ENCODE results near the gene WFDC10B. TPM values are rescaled to one million over a fixed set of nuclear protein-coding genes. Genes with fewer than 3 reads are reported as not detected.
A peak's percentile ranks its signal among the peaks of the same experiment; 100 is the strongest.
"Not testable (repeated sequence)": the region's sequence is repeated elsewhere in the genome, so short reads cannot be mapped to it uniquely, and the experiment has no call there.

Gene WFDC10B
- total RNA-seq, 1 donor: not detected

GRCh38 chr20:45732199-45732598 lies 27.4 kb upstream of the WFDC10B start:
- TF ChIP-seq CTCF (IDR thresholded peaks at IDR 0.05; ENCODE audit: insufficient read depth, low read length): no peak
- no peak for DNase-seq (ENCODE audit: low read depth)
- H3K4me3 ChIP-seq (ENCODE audit: low read depth, low read length): no peak overlapping the region

- TF ChIP-seq CTCF (IDR thresholded peaks at IDR 0.05; ENCODE audit: insufficient read depth, low read length): no peak
- peak; percentile 2 for DNase-seq (ENCODE audit: low read depth)
These were observed 22.2 kb upstream of the WFDC10B start for GRCh38 chr20:45727044-45727443.

GRCh38 chr20:45725134-45725533 lies 20.3 kb upstream of the WFDC10B start:
- TF ChIP-seq CTCF (IDR thresholded peaks at IDR 0.05; ENCODE audit: insufficient read depth, low read length): no peak
- no peak for DNase-seq (ENCODE audit: low read depth)
- no peak overlapping the region for H3K4me3 ChIP-seq (ENCODE audit: low read depth, low read length)

More at GRCh38 chr20:45727044-45727443, 22.2 kb upstream of the WFDC10B start:
- no peak overlapping the region for H3K4me3 ChIP-seq (ENCODE audit: low read depth, low read length)

GRCh38 chr20:45722047-45722446 lies 17.2 kb upstream of the WFDC10B start, which contains the start of gene SPINT4:
Gene SPINT4 (plus strand): TSS chr20:45722347. CDS start chr20:45722368, 21 bp downstream.
- no peak for DNase-seq (ENCODE audit: low read depth)
- H3K4me3 ChIP-seq (ENCODE audit: low read depth, low read length): no peak within 1 kb of the TSS
- no peak for TF ChIP-seq CTCF (IDR thresholded peaks at IDR 0.05; ENCODE audit: insufficient read depth, low read length)

- not testable (repeated sequence) for H3K4me3 ChIP-seq (ENCODE audit: low read depth, low read length); DNase-seq (ENCODE audit: low read depth)
These were observed 11.4 kb upstream of the WFDC10B start for GRCh38 chr20:45716141-45716688.

- DNase-seq (ENCODE audit: low read depth): no peak
- H3K4me3 ChIP-seq (ENCODE audit: low read depth, low read length): no peak within 1 kb of the TSS
- no peak for TF ChIP-seq CTCF (IDR thresholded peaks at IDR 0.05; ENCODE audit: insufficient read depth, low read length)
These were observed 2.9 kb downstream of the WFDC10B start, which contains the start of gene WFDC13 for GRCh38 chr20:45701873-45702272. Gene WFDC13 (plus strand): TSS chr20:45702038. CDS start chr20:45702124, 86 bp downstream.

- no peak for DNase-seq (ENCODE audit: low read depth)
- no peak for TF ChIP-seq CTCF (IDR thresholded peaks at IDR 0.05; ENCODE audit: insufficient read depth, low read length)
- no peak overlapping the region for H3K4me3 ChIP-seq (ENCODE audit: low read depth, low read length)
These were observed 3.7 kb downstream of the WFDC10B start for GRCh38 chr20:45701104-45701503.

Measured in fibroblast of the aortic adventitia (primary cell).